HG02759 (cell line): ENCODE results near the gene P2RX4.
"Not testable (repeated sequence)": the region's sequence is repeated elsewhere in the genome, so short reads cannot be mapped to it uniquely, and the experiment has no call there.

Experiments used
- ATAC-seq: cut with Tn5 transposase; IDR thresholded peaks from one replicate; pipeline ENCODE4 v1.9.1; 2021; ENCODE audit warnings: mild to moderate bottlenecking, moderate library complexity; ENCODE audit not compliant: unreplicated experiment

P2RX4 gene

DNA sequence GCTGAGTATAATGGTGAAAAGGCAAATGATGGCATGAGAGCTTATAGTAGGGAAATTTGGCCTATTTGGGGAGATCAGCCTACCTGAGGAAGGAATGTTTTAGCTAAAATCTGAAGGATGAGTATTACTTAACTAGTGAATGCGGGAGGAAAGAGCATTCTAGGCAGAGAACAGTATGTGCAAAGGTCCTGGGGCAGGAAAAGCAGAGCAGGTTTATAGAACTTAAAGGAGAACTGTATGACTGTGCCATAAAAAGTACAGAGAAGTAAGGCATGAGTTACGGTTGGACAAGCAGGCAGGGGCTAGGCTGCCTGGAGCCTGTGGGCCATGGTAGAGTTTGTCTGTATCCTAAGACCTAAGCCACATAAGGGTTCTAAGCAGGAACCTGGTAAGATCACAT, 21.7 kb upstream of the P2RX4 start:
- no peak for ATAC-seq

DNA sequence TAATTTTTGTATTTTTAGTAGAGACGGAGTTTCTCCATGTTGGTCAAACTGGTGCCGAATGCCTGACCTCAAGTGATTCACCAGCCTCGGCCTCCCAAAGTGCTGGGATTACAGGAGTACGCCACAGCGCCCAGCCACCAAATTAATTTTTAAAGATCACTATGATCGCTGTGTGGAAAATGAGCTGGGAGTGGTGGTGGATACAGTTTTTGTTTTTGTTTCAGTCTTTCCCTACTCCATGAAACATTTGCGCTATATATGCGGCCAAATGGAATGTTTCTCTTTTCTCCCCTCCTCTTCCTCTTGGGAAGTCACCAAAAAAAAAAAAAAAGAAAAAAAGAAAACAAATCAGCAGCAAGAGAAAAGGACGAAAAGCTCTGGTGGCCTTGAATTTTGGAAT, 20.8 kb upstream of the P2RX4 start:
- no peak for ATAC-seq

DNA sequence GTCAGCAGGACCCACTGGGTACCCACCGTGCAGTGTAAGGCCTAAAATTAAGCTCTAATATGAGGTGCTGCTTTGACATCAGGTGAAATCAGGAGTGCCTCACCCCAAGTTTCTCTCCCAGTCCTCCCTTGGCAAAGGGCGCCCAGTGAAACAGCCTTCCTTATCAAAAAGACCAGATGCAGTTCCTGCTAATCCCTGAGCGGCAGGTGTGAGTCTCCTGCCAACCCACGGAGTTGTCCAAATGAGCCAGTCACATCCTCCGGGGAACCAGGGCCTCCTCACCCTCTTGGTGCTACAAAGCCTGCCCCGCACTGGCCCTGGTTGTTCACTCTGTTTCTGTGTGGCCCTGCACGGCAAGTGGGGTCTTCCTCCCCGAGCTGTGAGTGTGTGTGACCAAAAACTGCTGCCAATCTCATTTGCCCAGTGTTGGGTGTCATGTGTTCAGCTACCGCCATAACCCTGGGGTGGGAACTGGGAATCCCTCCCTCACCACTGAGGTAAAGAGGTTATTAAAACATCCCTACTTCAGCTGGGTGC, 20.2 kb upstream of the P2RX4 start:
- no peak for ATAC-seq

DNA sequence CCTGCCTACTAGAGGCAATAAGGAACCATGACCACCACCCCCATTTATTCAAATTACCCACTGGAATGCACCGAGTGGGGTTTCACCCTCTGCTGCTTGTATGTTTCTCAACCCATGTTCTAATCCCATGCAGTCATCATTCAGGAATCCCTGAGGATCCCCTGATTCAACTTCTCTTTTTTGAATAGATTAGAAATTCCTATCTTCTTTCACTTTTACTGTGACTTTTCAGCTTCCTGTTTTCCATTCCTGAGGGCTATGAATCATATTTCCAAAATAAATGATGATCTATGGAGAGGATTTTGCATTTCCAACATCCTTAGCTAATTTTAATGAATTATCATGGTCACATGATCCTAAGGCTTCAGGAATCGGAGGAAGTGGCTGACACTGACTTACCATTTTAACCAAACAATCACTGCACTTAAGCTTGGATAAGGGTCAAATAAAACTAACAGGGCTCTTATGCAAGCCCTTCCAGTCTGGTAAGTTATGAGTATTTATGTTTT, 19.4 kb upstream of the P2RX4 start:
- ATAC-seq, result no peak

DNA sequence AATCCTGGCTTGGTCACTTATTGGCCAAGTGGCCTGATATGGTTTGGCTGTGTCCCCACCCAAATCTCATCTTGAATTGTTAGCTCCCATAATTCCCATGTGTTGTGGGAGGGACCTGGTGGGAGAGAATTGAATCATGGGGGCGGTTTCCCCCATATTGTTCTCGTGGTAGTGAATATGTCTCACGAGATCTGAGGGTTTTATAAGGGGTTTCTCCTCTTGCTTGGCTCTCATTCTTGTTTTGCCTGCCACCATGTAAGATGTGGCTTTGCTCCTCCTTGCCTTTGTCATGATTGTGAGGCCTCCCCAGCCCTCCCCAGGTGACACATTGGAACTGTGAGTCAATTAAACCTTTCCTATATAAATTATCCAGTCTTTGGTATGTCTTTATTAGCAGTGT, 18.8 kb upstream of the P2RX4 start:
- ATAC-seq, result no peak

DNA sequence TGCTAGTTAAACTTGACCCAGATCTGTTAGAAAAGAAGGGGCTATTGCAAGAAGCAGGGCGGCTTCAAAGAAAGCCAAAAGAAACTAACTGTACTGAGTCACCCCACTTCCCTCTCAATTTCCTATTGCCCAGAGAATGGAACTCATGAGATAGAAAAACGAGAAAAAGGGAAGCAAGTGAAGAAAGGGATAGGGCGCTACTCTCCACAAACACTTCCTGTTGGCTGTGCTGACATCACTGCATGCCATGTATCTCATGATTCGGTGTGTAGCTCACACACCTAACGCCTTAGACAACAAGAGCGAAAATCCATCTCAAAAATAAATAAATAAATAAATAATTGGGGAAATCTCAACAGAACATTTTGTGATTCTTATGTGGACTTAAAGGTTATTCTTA, 13.0 kb upstream of the P2RX4 start:
- ATAC-seq, result no peak

DNA sequence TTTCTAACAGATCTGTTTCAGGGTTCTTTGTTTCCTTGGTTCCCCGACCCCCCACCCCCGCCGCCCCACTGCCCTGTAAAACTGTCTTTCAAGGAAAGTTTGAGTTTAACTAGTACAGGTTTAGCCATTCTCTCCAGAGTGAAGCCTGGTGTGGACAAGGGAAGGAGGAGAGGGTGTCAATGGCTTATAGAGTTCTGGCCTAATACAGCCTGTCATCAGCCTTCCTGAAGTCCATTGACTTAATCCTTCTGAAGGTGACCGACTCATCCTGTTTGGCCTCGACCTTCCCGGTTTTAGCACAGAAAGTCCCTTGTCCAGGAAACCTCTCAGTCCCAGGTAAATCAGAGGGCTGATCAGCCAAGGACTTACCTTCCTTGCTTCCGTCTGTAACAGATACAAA, 11.0 kb upstream of the P2RX4 start:
- no peak for ATAC-seq

DNA sequence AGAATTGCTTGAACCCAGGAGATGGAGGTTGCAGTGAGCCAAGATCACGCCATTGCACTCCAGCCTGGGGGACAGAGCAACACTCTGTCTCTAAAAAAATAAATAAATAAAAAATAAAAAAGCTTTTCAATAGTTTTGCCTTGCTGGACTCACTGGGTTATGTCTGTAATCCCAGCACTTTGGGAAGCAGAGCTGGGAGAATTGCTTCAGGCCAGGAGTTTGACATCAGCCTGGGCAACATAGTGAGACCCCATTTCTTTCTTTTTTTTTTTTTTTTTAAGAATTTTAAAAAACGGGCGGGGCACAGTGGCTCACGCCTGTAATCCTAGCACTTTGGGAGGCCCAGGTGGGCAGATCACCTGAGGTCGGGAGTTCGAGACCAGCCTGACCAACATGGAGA, 8.8 kb upstream of the P2RX4 start:
- not testable (repeated sequence) for ATAC-seq

DNA sequence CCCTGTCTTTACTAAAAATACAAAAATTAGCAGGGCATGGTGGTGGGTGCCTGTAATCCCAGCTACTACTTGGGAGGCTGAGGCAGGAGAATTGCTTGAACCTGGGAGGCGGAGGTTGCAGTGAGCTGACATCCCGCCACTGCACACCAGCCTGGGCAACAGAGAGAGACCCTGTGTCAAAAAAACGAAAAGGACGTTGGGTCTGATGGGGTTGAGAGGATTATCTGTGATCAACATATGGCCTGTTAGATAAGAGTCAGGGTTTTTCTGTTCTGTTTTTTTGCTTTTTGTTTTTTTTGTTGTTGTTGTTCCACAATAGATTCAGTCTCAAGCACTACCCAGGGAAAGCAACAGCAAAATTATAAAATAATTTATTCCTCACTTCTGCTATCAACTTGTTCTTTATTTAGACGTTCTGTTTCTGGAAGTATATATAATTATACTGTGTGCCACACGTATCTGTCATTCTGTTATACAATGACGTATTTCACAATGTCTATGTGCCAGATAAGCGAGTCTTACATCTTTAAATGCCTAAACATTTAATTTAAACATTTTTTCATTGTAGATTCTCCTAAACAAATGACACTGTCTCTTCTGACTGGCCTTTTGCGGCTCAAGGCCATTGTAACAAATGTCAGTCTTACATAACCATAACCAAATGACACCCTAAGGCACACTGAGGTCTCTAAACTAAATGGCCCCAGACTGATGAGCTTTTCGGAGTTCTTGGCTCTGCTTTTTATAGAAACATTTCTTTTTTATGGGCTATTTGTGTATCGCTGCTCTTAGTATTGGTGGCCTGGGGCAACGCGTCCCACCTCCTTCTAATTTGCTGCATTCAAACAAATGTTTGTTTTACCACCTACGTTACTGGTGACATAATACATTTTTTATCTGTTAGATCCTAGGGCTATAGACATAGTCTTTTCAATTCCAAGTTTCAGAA, 7.2 kb upstream of the P2RX4 start:
- no peak for ATAC-seq

DNA sequence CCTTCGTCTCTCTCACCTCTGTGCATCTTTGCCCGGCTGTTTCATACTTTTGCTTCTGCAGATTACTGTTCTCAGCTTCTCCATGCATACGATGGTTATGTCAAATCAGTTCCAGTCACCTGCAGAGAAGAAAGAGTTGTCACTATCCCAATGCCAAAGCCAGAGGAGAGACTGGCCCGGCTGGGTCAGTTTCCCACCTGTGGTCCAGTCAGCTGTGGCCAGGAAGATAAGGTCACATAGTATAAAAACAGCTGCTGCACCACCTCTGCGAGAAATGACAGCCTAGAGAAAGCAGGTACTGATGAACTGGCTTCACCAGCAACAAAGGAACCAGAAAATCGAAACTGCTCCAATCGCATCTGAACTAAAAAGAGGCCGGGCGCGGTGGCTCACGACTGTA, 6.4 kb upstream of the P2RX4 start:
- ATAC-seq, result no peak

DNA sequence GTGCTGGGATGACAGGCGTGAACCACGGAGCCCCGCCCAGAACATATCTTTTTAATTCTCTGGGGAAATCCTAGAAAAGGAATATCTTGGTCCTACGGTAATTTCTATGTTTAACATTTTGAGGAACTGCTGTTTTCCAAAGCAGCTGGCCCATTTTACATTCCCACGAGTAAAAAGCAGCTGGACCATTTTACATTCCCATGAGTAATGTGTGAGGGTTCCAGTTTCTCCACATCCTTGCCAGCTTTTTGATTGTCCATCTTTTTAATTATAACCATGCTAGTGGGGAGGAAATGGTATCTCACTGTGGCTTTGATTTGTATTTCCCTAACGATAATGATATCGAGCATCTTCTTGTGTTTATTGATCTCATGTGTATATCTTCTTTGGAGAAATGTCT, 4.4 kb upstream of the P2RX4 start:
- no peak for ATAC-seq

DNA sequence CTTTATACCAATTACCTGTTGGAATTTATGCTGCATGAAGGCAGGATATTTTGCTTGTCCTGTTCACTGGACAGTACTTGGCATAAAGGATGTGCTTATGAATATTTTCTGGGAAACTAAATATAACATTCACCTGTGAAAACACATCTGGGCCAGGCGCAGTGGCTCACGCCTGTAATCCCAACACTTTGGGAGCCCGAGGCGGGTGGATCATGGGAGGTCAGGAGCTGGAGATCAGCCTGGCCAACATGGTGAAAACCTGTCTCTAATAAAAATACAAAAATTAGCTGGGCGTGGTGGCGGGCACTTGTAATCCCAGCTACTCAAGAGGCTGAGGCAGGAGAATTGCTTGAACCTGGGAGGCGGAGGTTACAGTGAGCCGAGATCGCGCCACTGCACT, 1.4 kb upstream of the P2RX4 start:
- ATAC-seq, result not testable (repeated sequence)

DNA sequence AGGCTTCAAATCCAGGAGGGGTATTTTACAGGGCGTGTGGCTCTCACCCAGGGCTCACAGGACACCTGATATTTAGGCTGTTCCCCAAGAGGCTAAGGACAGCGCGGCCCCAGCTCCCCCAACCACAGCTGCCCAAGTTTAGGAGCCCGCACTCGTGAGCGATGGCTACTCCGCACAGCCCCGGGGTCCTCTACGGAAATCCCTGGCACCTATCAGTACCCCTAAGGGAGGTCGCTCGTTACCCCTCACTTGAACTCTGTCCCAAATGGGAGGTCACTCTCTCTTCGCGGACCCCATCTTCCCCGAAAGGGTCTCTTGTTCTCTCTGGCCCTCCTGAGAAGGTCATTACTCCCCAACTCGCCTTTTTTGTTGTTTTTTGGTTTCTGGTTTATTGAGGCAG, 708 bp upstream of the P2RX4 start:
- no peak for ATAC-seq

DNA sequence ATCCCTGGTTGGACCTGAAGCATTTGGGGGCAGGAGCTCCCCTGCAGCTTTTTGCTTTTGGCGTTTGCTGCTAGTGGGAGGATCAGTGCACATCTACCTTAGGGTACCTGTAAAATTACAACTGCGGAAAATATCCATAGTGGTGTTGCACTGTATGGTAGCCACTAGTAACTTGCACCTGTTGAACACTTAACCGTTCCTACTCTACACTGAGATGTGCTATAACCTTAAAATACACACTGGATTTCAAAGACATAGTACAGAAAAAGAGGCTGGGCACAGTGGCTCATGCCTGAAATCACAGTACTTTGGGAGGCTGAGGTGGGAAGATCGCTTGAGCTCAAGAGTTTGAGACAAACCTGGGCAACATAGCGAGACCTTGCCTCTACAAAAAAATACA, 2.9 kb downstream of the P2RX4 start:
- ATAC-seq, result no peak

DNA sequence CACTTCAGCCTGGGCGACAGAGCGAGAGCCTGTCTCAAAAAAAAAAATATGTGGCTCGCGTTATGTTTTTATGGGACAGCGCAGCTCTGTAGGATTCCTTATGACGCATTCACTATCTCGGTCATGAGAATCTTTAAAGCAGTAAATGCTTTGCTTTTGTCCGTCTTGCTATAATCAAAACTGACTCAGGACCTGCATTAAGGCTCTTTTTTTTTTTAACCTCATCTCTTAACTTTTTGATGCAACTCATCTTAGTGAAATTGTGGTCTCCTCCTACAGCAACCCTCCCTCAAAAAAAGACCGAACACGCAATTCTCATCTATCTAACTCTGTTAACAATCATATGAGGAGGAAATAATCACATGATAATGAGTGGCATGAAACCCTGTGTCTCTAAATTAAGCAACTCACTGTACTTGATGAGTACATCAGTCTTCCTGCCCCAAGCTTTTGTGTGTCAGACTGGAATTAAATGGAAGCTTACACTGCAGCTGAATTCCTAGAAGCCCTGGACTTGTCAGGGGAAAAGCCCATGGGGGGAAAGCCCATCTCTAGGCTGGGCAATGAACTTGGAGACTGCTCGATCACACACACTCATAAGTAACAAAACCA, 4.3 kb downstream of the P2RX4 start:
- no peak for ATAC-seq

DNA sequence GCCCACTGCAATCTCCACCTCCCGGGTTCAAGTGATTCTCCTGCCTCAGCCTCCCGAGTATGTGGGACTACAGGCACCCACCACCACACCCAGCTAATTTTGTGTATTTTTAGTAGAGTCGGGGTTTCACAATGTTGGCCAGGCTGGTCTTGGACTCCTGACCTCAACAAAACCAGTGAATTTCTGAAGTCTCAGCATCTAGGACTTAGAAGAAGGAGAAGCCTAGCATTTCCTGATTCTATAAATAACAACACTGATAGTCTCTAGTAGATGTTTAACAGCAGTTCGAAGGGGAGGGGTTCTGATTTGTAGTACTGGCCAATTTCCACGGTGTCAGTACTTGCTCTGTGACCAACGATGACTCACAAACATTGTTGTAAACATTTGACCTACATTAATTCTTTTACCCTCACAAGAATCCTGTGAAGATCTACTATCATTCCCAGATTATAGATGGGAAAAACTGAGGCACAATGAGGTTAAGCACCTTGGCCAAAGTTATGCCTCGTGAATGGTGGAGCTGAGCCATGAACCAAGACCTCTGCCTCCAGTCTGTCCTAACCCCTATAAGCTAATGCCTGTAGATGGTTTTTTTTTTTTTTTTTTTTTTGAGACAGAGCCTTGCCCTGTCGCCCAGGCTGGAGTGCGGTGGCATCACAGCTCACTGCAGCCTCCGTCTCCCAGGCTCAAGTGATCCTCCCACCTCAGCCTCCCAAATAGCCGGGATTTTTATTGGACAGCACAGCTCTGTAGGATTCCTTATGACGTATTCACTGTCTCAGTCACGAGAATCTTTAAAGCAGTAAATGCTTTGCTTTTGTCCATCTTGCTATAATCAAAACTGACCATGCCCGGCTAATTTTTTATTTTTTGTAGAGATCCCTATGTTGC, 5.2 kb downstream of the P2RX4 start:
- ATAC-seq, result no peak

DNA sequence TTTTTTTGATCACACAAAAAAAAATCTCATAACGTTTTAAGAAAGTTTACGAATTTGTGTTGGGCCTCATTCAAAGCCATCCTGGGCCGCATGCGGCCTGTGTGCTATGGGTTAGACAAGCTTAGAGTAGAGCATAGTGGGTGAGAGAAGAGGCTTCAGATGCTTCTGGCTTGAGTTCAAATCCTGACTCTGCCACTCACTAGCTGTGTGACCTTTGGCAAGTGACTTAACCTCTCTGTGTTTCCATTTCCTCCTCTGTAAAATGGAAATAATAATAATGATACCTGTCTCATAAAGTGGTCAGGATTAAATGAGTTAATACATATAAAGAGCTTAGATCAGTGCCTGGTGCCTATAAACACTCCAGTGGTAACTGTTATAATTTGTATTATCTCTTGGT, 6.2 kb downstream of the P2RX4 start:
- no peak for ATAC-seq

DNA sequence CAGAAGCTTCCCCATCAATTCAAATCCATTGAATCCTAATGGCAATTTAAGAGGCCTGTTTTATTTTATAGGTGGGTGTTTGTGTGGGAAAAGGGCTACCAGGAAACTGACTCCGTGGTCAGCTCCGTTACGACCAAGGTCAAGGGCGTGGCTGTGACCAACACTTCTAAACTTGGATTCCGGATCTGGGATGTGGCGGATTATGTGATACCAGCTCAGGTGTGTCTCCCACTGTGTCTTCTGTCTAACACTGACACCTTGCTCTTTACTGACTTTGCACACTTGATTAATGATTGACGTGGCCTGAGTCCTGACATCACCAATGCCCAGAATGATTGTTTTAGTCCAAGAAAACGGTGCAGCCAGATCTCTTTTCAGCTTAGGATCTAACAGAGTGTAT, 7.1 kb downstream of the P2RX4 start:
- ATAC-seq, result no peak

DNA sequence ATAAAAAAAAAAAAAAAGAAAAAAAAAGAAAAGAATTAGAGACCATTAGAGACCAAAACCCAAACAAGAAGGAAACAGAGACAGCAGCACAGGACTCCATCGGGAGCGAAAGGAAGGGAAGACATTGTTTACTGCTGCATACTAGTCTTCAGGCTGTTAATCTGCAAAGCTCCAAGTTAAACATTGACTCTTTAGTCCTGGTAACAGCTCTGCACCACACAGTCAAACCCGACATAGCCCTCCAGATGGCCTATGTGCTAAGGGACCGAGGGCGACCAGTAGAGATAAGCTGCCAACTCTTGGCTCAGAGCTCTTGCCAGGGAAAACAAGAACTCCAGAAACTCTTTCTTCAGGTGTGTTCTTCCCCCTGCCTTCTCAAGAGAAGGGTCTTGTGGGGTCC, 7.8 kb downstream of the P2RX4 start:
- no peak for ATAC-seq

DNA sequence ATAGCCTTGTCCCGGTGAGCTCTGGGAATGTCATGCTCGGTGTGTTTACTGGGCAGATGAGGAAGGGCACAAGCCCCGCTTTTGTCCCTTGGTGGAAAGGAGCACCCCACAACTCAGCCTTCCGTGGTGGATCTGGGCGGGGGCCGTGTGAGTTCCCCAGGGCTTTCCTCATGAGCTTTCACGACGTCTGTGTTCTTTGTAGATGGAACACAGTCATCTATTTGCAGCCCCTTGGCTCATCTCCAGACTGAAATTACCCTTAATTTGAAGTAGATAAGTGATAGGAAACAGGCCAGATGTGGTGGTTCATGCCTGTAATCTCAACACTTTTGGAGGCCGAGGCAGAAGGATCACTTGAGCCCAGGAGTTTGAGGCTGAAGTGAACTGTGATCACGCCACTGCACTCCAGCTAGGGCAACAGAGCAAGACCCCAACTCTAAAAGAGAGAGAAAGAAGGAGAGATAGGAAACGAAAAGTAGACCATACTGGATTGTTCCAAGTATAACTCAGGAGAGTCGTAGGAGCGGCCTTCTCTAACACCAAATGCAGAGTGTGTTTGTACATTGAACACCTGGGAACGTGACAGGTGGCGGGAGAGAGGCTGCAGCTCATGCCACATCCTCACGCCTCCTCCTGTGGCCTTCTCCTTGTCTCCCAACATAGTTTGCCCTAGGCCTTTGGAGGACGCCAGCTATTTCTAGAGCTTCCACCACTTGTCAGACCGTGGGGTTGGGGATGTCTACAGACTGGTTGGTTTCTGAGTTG, 8.8 kb downstream of the P2RX4 start:
- no peak for ATAC-seq
